HL-60 (cell line): ENCODE results near the gene AK1.

Experiments
- GABPA ChIP-seq: IDR thresholded peaks from 2 replicates; pipeline ENCODE4 v1.6.1; 2012; ENCODE audit warnings: low read depth
- POLR2AphosphoS5 ChIP-seq: IDR thresholded peaks from 2 replicates; pipeline ENCODE4 v1.6.1; 2012; ENCODE audit warnings: low read depth
- TF ChIP-seq, protein P1 (sequence below): IDR thresholded peaks from one replicate; pipeline ENCODE4 v1.5.1; 2011; ENCODE audit warnings: low read length, control low read depth, inconsistent platforms; ENCODE audit not compliant: insufficient read depth

DNA sequence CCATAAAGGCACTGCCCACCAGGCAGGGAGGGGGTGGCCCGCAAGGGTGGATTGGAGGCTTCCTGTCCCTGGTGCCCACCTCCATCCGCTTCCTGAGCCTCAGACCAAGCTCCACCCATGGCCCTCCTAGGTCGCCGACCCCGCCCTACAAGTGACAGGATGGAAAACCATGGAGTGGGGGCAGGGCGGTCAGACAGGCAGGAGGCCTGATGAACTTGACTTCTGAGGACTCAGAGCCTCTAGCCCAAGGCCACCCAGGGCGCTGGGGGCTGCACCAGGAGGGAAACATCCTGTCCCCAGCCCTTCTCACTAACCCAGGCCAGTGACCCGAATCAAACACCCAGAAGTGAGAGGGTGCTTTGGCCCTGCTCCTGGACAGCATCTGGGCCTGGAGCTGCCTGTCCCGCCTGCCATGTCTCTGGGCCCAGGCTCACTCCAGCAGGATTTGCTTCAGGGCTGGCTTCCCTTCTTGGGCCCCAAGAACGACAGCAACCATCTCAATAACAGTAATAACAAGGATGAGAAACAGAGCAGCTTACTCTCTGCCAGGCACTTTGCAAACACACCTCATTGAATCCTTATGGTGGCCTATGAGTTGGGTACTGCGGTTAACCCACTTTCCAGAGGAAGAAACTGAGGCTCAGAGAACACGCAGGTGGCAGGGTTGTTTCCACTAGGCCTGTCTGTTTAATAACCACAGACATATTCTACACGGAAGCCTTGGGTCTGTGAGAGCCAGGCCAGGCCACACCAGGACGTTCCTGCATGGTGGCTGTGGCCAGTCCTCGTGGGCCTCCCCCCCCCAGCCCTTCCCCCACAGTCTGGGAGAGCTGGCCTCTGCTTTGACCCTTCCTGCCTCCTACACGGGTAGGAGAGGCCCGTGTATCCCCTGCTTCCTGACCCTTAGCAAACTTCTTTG lies 26.3 kb upstream of the AK1 start:
- TF ChIP-seq, protein P1, sequence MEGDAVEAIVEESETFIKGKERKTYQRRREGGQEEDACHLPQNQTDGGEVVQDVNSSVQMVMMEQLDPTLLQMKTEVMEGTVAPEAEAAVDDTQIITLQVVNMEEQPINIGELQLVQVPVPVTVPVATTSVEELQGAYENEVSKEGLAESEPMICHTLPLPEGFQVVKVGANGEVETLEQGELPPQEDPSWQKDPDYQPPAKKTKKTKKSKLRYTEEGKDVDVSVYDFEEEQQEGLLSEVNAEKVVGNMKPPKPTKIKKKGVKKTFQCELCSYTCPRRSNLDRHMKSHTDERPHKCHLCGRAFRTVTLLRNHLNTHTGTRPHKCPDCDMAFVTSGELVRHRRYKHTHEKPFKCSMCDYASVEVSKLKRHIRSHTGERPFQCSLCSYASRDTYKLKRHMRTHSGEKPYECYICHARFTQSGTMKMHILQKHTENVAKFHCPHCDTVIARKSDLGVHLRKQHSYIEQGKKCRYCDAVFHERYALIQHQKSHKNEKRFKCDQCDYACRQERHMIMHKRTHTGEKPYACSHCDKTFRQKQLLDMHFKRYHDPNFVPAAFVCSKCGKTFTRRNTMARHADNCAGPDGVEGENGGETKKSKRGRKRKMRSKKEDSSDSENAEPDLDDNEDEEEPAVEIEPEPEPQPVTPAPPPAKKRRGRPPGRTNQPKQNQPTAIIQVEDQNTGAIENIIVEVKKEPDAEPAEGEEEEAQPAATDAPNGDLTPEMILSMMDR = no peak
- TF ChIP-seq POLR2AphosphoS5 = no peak
- TF ChIP-seq GABPA = no peak
